Measurements from ENCODE around the gene GPR18. TPM values are rescaled to one million over a fixed set of nuclear protein-coding genes. Genes with fewer than 3 reads are reported as not detected.

GPR18 gene
- total RNA-seq, 1 experiment from 2014 or later = not detected

- peaks cover 4 to 10% (median 6%) of the 10 kb centered on the region in 3 experiments; a peak in 4 of 7 replicates for H3K36me3 Mint-ChIP-seq (ENCODE audit: insufficient read depth in 1 of 3, low read depth in 3 of 3)
These were observed 22.0 kb upstream of the GPR18 start for GRCh38 chr13:99280166-99280565.

More at GRCh38 chr13:99280166-99280565, 22.0 kb upstream of the GPR18 start:
- Histone ChIP-seq H3K79me1 (ENCODE audit: insufficient read depth, low read depth, low read length, poor library complexity, severe bottlenecking) (peaks cover 8% of the 10 kb centered on the region), H2BK15ac (ENCODE audit: low read depth, low read length) (no peak overlapping the region), H2AK5ac (ENCODE audit: insufficient read length, low read length) (no peak overlapping the region), H2BK12ac (ENCODE audit: insufficient read length, low read depth, low read length) (no peak overlapping the region), H3K27ac (ENCODE audit: insufficient read length, low read depth, low read length) (no peak overlapping the region), H3K23ac (ENCODE audit: insufficient read length, low read depth, low read length) (no peak overlapping the region), H3K4me1 (ENCODE audit: insufficient read depth, low read length) (no peaks in the 10 kb centered on the region; the same call in 1 of the 2 replicates), H3K23me2 (ENCODE audit: insufficient read length, low read depth, low read length, poor library complexity, severe bottlenecking) (no peaks in the 10 kb centered on the region), H3K79me2 (ENCODE audit: insufficient read depth, low read length) (no peaks in the 10 kb centered on the region), H3K18ac (ENCODE audit: insufficient read length, low read depth, low read length) (no peak overlapping the region), H4K20me1 (ENCODE audit: control insufficient read depth, insufficient read depth, insufficient read length) (no peaks in the 10 kb centered on the region), H4K5ac (ENCODE audit: insufficient read length, low read depth, low read length) (no peak overlapping the region), H3T11ph (ENCODE audit: low read length) (no peak overlapping the region), H3K14ac (ENCODE audit: insufficient read depth, low read length) (no peak overlapping the region), H2BK5ac (ENCODE audit: insufficient read length, low read length) (no peak overlapping the region), H3K9me3 (ENCODE audit: control insufficient read depth, low read depth, low read length) (no peaks in the 10 kb centered on the region), H4K91ac (ENCODE audit: insufficient read length, low read depth, low read length) (no peak overlapping the region), H3K27me3 (ENCODE audit: insufficient read depth, low read length) (no peaks in the 10 kb centered on the region), H2AFZ (ENCODE audit: low read length) (no peak overlapping the region), H4K8ac (replicated peaks; ENCODE audit: insufficient read length, low read depth, low read length) (no peak overlapping the region), H3K9ac (ENCODE audit: extremely low read depth, insufficient read length, low read length) (no peak overlapping the region), H2BK120ac (ENCODE audit: low read depth, low read length, poor library complexity, severe bottlenecking) (no peak overlapping the region), H2BK20ac (ENCODE audit: low read depth, low read length, poor library complexity, severe bottlenecking) (no peak overlapping the region), H3K4ac (ENCODE audit: low read depth, low read length) (no peak overlapping the region), H3K4me2 (ENCODE audit: insufficient read depth, insufficient read length, low read length) (no peak overlapping the region), H3K56ac (ENCODE audit: insufficient read length, low read depth, low read length) (no peak overlapping the region)
- H3K27me3 Mint-ChIP-seq (ENCODE audit: low read depth) = no peaks in the 10 kb centered on the region
- no peak overlapping the region for H3K4me3 Mint-ChIP-seq
- no peaks in the 10 kb centered on the region for H3K9me3 Mint-ChIP-seq
- no peak overlapping the region for H3K27ac Mint-ChIP-seq
- no CpG with 5 or more reads among the region's 3 CpGs for WGBS (ENCODE audit: extremely low coverage, insufficient read length, low lambda C conversion rate)
- DNase-seq = no peak
- peaks cover 30 to 37% of the 10 kb centered on the region in 2 experiments for H3K4me1 Mint-ChIP-seq
- TF ChIP-seq CTCF (conservative IDR thresholded peaks at IDR 0.05) = no peak

All from H9 (cell line).